Brain microvascular endothelial cell (primary cell): Measurements from ENCODE around the gene TEAD4.

Source experiments
- DNase-seq: peaks from one replicate; pipeline ENCODE4 v3.0.0-alpha.2; 2020
- H3K27ac ChIP-seq: fragments of 250-450 bp; sonication (Bioruptor Pico); 2 replicates; pipeline ENCODE4 v1.5.1; 2020; ENCODE audit warnings: mild to moderate bottlenecking, moderate library complexity
- H3K27me3 ChIP-seq: fragments of 250-450 bp; sonication (Bioruptor Pico); replicated peaks from 2 replicates; pipeline ENCODE4 v1.5.1; 2020; ENCODE audit warnings: mild to moderate bottlenecking
- H3K36me3 ChIP-seq: fragments of 250-450 bp; sonication (Bioruptor Pico); replicated peaks from 2 replicates; pipeline ENCODE4 v1.5.1; 2020; ENCODE audit warnings: mild to moderate bottlenecking
- H3K4me3 ChIP-seq: 2 replicates; pipeline ENCODE4 v1.5.1; 2011; ENCODE audit warnings: low read depth, mild to moderate bottlenecking, control low read depth, low read length, moderate library complexity
- CTCF ChIP-seq: IDR thresholded peaks from 2 replicates; pipeline ENCODE4 v1.5.1; 2011; ENCODE audit warnings: low read depth, mild to moderate bottlenecking, moderate library complexity, low read length, control low read depth, inconsistent platforms; ENCODE audit errors: missing control alignments
- in situ Hi-C: cut with HindIII; loops from 2 replicates; pipeline ENCODE4 v1.10.0; 2017; ENCODE audit warnings: low sequenced_read_pairs, low pct_ligation_motif_present

Gene TEAD4

GRCh38 chr12:2939191-2939590 lies 20.0 kb upstream of the TEAD4 start:
- no peaks in the 10 kb centered on the region for H3K27me3 ChIP-seq
- no peak overlapping the region for H3K4me3 ChIP-seq
- no peak for TF ChIP-seq CTCF
- H3K36me3 ChIP-seq: peaks cover 36% of the 10 kb centered on the region
- in situ Hi-C loops: no loop called here
- H3K27ac ChIP-seq: no peak overlapping the region
- no peak for DNase-seq

- Histone ChIP-seq H3K4me3 (no peak overlapping the region), H3K27ac (no peak overlapping the region), H3K27me3 (no peaks in the 10 kb centered on the region), H3K36me3 (peaks cover 26% of the 10 kb centered on the region)
- TF ChIP-seq CTCF: no peak
- no peak for DNase-seq
- in situ Hi-C loops: no loop called here
Measured at GRCh38 chr12:2940564-2940963, 18.6 kb upstream of the TEAD4 start.

GRCh38 chr12:2941524-2941923 lies 17.7 kb upstream of the TEAD4 start:
- H3K27ac ChIP-seq: no peak overlapping the region
- no peak for TF ChIP-seq CTCF
- no peak overlapping the region for H3K4me3 ChIP-seq
- no peaks in the 10 kb centered on the region for H3K27me3 ChIP-seq
- in situ Hi-C loops: no loop called here
- peaks cover 25% of the 10 kb centered on the region for H3K36me3 ChIP-seq
- DNase-seq: no peak

GRCh38 chr12:2944401-2945047 lies 14.7 kb upstream of the TEAD4 start:
- no peak for DNase-seq
- H3K4me3 ChIP-seq: no peak overlapping the region
- no peak overlapping the region for H3K27ac ChIP-seq
- H3K36me3 ChIP-seq: peaks cover 15% of the 10 kb centered on the region
- TF ChIP-seq CTCF: peak; percentile 83
- no peaks in the 10 kb centered on the region for H3K27me3 ChIP-seq
- in situ Hi-C loops: no loop called here

GRCh38 chr12:2949411-2949810 lies 9.8 kb upstream of the TEAD4 start:
- in situ Hi-C loops: no loop called here
- Histone ChIP-seq H3K4me3 (no peak overlapping the region), H3K36me3 (no peaks in the 10 kb centered on the region), H3K27ac (no peak overlapping the region), H3K27me3 (no peaks in the 10 kb centered on the region)
- TF ChIP-seq CTCF: no peak
- DNase-seq: no peak

GRCh38 chr12:2955888-2956287 lies 3.3 kb upstream of the TEAD4 start:
- no peaks in the 10 kb centered on the region for H3K36me3 ChIP-seq
- in situ Hi-C loops: no loop called here
- DNase-seq: no peak
- TF ChIP-seq CTCF: no peak
- no peak overlapping the region for H3K27ac ChIP-seq
- no peaks in the 10 kb centered on the region for H3K27me3 ChIP-seq
- H3K4me3 ChIP-seq: no peak overlapping the region
